ENCODE measurements around the gene GDPD4. TPM values are rescaled to one million over a fixed set of nuclear protein-coding genes. Genes with fewer than 3 reads are reported as not detected.

The GDPD4 gene
- total RNA-seq, 2 experiments from 2014 or later = not detected

DNA sequence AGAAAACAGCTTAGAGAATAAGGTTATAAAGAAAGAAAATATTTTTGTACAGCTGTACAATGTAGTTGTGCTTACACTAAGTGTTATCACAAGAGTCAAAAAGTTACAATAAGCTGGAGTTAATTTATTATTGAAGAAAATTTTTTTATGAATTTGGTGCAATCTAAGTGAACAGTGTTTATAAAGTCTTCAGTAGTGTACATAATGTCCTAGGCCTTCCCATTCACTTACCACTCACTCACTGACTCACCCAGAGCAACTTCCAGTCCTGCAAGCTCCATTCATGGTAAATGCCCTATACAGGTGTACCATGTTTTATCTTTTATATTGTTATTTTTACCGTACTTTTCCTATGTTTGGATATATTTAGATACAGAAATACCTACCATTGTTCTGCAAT lies 34.7 kb downstream of the GDPD4 start:
- POLR2A ChIA-PET = no interaction called here
- Mint-ChIP-seq H3K27me3 (peaks cover 5% of the 10 kb centered on the region), H3K4me3 (no peak overlapping the region), H3K4me1 (ENCODE audit: low read depth) (peaks cover 8% of the 10 kb centered on the region), H3K9me3 (peaks cover 10% of the 10 kb centered on the region), H3K27ac (no peak overlapping the region), H3K36me3 (ENCODE audit: low read depth) (peaks cover 1% of the 10 kb centered on the region)
- no peak for ATAC-seq
- intact Hi-C loops (cut with micrococcal nuclease) = no loop called here
- TF ChIP-seq, protein P1, sequence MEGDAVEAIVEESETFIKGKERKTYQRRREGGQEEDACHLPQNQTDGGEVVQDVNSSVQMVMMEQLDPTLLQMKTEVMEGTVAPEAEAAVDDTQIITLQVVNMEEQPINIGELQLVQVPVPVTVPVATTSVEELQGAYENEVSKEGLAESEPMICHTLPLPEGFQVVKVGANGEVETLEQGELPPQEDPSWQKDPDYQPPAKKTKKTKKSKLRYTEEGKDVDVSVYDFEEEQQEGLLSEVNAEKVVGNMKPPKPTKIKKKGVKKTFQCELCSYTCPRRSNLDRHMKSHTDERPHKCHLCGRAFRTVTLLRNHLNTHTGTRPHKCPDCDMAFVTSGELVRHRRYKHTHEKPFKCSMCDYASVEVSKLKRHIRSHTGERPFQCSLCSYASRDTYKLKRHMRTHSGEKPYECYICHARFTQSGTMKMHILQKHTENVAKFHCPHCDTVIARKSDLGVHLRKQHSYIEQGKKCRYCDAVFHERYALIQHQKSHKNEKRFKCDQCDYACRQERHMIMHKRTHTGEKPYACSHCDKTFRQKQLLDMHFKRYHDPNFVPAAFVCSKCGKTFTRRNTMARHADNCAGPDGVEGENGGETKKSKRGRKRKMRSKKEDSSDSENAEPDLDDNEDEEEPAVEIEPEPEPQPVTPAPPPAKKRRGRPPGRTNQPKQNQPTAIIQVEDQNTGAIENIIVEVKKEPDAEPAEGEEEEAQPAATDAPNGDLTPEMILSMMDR (IDR thresholded peaks at IDR 0.05) = no peak
- DNase-seq = no peak
- CTCF ChIA-PET = no interaction called here

DNA sequence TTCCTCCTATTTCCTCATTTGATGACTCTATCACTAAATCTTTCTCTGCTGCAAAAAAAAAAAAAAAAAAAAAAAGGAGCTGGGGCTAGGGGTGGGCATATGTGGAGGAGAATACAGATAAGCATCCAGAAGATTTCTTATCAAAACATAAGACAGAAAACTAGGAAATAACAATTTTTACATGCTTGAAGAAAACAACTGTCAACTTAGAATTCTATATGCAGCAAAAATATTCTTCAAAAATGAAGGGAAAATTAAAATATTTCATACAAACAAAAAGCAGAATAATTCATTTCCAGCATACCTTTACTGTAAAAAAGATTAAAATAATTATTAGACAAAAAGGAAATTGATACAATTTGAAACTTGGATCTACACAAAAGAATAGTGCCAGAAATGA lies 38.7 kb downstream of the GDPD4 start:
- intact Hi-C loops (cut with micrococcal nuclease) = no loop called here
- TF ChIP-seq, protein P1 (IDR thresholded peaks at IDR 0.05) = no peak
- ChIA-PET CTCF (interaction anchor here (1.5 kb wide), 1 partner anchor 13 kb away, joined by 3 read pairs; no protein-coding TSS in a partner anchor), POLR2A (interaction anchor here (0.7 kb wide), 1 partner anchor 255 kb away, joined by 3 read pairs; no protein-coding TSS in a partner anchor)
- H3K27ac Mint-ChIP-seq = no peak overlapping the region
- peaks cover 6% of the 10 kb centered on the region for H3K27me3 Mint-ChIP-seq
- H3K4me1 Mint-ChIP-seq (ENCODE audit: low read depth) = no peaks in the 10 kb centered on the region
- H3K36me3 Mint-ChIP-seq (ENCODE audit: low read depth) = peaks cover 1% of the 10 kb centered on the region
- ATAC-seq = no peak
- peaks cover 10% of the 10 kb centered on the region for H3K9me3 Mint-ChIP-seq
- DNase-seq = no peak
- no peak overlapping the region for H3K4me3 Mint-ChIP-seq

DNA sequence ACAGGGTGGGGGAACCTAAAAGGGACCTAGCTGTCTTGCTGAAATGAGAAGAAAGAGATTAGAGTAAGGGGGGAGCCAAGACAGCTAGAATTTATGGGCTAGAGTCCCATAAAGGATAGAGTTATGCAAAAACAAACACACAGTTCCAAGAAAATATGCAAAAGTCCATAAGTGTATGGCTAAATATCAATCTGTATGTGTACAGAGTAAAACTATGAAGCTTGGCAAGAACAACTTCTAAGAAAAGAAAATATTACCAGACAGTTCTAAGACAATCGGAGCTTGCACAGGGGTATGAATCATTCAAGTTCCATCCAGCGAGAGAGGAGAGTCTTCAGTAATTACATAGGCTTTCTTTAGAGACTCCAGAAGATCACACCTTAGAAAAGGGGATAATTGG lies 41.8 kb downstream of the GDPD4 start:
- TF ChIP-seq, protein P1 (IDR thresholded peaks at IDR 0.05) = no peak
- DNase-seq (no peak), ATAC-seq (no peak)
- peaks cover 11% of the 10 kb centered on the region for H3K27me3 Mint-ChIP-seq
- no peaks in the 10 kb centered on the region for H3K4me1 Mint-ChIP-seq (ENCODE audit: low read depth)
- ChIA-PET CTCF (interaction anchor here (0.8 kb wide), 1 partner anchor 10 kb away, joined by 3 read pairs; no protein-coding TSS in a partner anchor), POLR2A (no interaction called here)
- peaks cover 10% of the 10 kb centered on the region for H3K9me3 Mint-ChIP-seq
- peaks cover 1% of the 10 kb centered on the region for H3K36me3 Mint-ChIP-seq (ENCODE audit: low read depth)
- H3K27ac Mint-ChIP-seq = no peak overlapping the region
- no peak overlapping the region for H3K4me3 Mint-ChIP-seq
- intact Hi-C loops (cut with micrococcal nuclease) = no loop called here

DNA sequence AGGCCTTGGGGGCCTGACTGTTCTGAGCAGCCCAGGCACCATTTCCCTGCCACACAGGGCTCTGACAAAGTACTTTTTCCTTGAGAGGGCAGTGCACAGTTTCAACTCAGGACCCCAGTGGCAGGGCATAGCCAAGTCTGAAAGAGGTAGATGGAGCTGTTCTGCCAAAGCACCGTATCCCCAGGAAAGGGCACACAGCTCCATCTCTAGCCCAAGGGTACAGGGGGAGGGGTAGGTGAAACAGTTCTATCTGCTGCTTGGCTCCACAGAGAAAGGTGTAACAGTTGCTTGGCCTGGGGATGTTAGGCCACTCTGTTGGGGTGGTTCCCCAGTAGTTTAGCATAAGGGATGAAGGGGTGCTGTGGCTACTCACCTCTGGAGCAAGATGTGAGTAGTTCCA lies 47.8 kb downstream of the GDPD4 start:
- Mint-ChIP-seq H3K36me3 (ENCODE audit: low read depth) (no peaks in the 10 kb centered on the region), H3K27me3 (peaks cover 5% of the 10 kb centered on the region), H3K4me1 (ENCODE audit: low read depth) (peaks cover 11% of the 10 kb centered on the region), H3K27ac (no peak overlapping the region), H3K4me3 (no peak overlapping the region), H3K9me3 (peaks cover 11% of the 10 kb centered on the region)
- ATAC-seq = no peak
- DNase-seq = no peak
- TF ChIP-seq, protein P1 (IDR thresholded peaks at IDR 0.05) = no peak
- ChIA-PET CTCF (no interaction called here), POLR2A (no interaction called here)
- intact Hi-C loops (cut with micrococcal nuclease) = no loop called here

DNA sequence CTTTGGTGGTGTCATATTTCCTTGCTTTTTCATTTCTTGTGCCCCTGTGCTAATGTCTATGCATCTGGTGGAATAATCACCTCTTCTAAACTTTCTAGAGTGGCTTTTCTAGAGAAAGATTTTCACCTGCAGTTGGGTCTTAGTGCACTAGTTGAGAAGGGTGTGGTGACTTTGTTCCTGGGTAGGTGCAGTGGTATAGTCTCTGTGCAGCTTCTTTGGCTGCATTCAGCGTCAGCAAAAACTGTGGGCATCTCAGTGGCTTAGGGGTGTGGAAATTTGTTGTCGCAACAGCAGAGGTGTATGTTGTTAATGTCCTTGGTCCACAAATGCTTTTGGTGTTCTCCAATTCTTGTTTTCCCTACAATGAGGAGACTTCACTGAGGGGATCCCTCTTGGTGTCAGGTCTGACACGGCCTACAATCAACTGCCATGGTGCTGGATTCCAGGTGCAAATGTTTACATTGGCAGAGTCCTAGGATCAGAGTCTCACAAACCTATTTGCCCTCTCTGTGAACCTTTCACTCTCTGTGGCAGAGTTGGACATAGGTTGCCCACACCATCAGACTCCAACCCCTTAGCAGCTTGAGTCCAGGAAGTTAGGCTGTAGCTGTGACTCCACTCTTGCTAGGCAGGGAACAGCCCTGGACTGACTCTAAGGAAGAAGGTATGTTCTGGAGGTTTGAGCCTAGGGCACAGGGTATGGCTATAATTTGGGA lies 48.8 kb downstream of the GDPD4 start:
- Mint-ChIP-seq H3K27ac (no peak overlapping the region), H3K36me3 (ENCODE audit: low read depth) (no peaks in the 10 kb centered on the region), H3K27me3 (peaks cover 4% of the 10 kb centered on the region), H3K4me3 (no peak overlapping the region), H3K9me3 (peaks cover 11% of the 10 kb centered on the region), H3K4me1 (ENCODE audit: low read depth) (peaks cover 11% of the 10 kb centered on the region)
- TF ChIP-seq, protein P1 (IDR thresholded peaks at IDR 0.05) = no peak
- POLR2A ChIA-PET = no interaction called here
- intact Hi-C loops (cut with micrococcal nuclease) = no loop called here
- CTCF ChIA-PET = no interaction called here
- ATAC-seq (no peak), DNase-seq (no peak)
